NT2/D1 (cell line): Measurements from ENCODE around the gene NLK.

Experiments
- YY1 ChIP-seq: IDR thresholded peaks from 2 replicates; pipeline ENCODE4 v1.6.1; 2011; ENCODE audit not compliant: insufficient read length, insufficient read depth
- ZNF274 ChIP-seq: IDR thresholded peaks from 2 replicates; pipeline ENCODE4 v1.6.1; 2011; ENCODE audit warnings: mild to moderate bottlenecking, low read depth, low read length

DNA sequence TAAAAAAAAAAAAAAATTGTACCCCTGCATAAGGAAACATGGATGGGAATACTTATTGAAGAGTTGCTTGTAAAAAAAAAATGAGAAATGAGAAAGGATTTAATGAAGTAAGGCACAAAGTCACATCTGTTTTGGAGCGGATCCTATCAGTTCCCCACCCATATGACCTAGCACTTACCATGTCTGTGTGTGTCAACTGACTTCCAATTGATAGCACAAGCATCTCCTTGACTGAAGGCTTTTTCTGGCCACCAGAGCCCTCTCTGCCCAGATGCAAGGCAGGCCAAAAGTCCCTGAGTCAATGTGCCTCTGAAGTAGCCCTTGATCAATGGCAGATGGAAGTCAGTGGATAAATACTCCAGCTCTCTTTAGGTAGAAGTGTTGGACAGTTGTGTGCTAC lies 13.4 kb upstream of the NLK start:
- TF ChIP-seq YY1 (no peak), ZNF274 (no peak)
